ENCODE results near the gene FXYD7.
"Not testable (repeated sequence)": the region's sequence is repeated elsewhere in the genome, so short reads cannot be mapped to it uniquely, and the experiment has no call there.

Gene FXYD7

GRCh38 chr19:35128398-35129057, 14.5 kb upstream of the FXYD7 start:
- DNase-seq, result no peak

- not testable (repeated sequence) for DNase-seq
These were observed 13.3 kb upstream of the FXYD7 start for GRCh38 chr19:35129724-35130274.

GRCh38 chr19:35130761-35131720, 12.0 kb upstream of the FXYD7 start:
- DNase-seq, result no peak

- no peak for DNase-seq
These were observed 10.8 kb upstream of the FXYD7 start for GRCh38 chr19:35132254-35132653.

- no peak for DNase-seq
These were observed 9.2 kb upstream of the FXYD7 start for GRCh38 chr19:35133826-35134225.

- no peak for DNase-seq
These were observed 8.3 kb upstream of the FXYD7 start, which contains the start of gene LGI4 for GRCh38 chr19:35134601-35135242. Gene LGI4, minus strand, starts transcription at chr19:35135059. Its CDS starts 379 bp downstream, at chr19:35134680.

GRCh38 chr19:35135389-35135909, 7.6 kb upstream of the FXYD7 start:
- peak; percentile 40 for DNase-seq

GRCh38 chr19:35136231-35136630, 6.8 kb upstream of the FXYD7 start:
- no peak for DNase-seq

GRCh38 chr19:35136977-35137702, 5.9 kb upstream of the FXYD7 start:
- no peak for DNase-seq

GRCh38 chr19:35138305-35138892, 4.7 kb upstream of the FXYD7 start, which contains the start of gene FXYD1:
Gene FXYD1, plus strand, starts transcription at chr19:35138824. Its CDS starts 1,256 bp downstream, at chr19:35140080.
- DNase-seq, result no peak

- DNase-seq, result no peak
These were observed 2.7 kb upstream of the FXYD7 start for GRCh38 chr19:35140207-35140961.

- DNase-seq, result peak; percentile 92
These were observed 1.9 kb upstream of the FXYD7 start for GRCh38 chr19:35140962-35141836.

GRCh38 chr19:35141837-35142605, 1.0 kb upstream of the FXYD7 start:
- no peak for DNase-seq

GRCh38 chr19:35142606-35143230, 337 bp upstream of the FXYD7 start:
- DNase-seq, result peak; percentile 47

GRCh38 chr19:35143818-35144217, 763 bp downstream of the FXYD7 start:
- no peak for DNase-seq

- no peak for DNase-seq
These were observed 1.2 kb downstream of the FXYD7 start for GRCh38 chr19:35144259-35144599.

GRCh38 chr19:35144600-35145436, 1.8 kb downstream of the FXYD7 start:
- DNase-seq, result no peak

Measured in NCI-H526 treated with DMSO at 0.1 percent for 48 hours (cell line).